HG03139 (cell line): Measurements from ENCODE around the gene GXYLT1.
"Not testable (repeated sequence)": the region's sequence is repeated elsewhere in the genome, so short reads cannot be mapped to it uniquely, and the experiment has no call there.

ENCODE experiments used
- ATAC-seq: cut with Tn5 transposase; IDR thresholded peaks from one replicate; pipeline ENCODE4 v1.9.1; 2021; ENCODE audit not compliant: unreplicated experiment

Gene GXYLT1

DNA sequence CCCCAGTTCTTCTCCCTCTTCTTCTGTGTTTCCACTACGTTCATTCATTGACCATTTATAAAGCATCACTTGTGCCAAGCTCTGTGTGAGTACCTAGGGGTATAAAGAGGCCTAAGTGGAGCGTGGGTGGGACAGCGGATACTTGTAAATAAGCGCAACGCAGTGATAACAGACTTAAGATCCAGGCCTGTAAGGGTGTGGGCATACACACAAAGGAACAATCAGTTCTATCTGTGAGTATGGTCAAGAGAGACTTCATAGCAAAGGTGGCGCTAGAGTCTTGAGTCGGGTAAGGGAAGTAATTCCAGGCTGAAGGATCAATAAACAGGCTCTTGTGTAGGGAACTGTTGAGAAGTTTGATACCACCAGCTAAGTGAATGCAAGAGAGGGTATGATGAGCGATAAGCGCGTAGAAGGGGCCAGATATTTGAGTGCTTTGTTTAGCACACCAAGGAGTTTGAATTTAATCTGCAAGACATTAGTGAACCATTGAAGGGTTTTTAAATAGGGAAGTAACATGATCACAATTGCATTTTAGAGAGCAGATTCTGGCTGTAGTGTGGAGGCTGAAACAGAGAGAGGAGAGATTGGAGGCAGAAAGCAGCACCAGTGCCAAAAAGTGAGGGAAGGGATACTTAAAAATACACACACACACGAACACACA lies 1.0 kb upstream of the GXYLT1 start:
- no peak for ATAC-seq

DNA sequence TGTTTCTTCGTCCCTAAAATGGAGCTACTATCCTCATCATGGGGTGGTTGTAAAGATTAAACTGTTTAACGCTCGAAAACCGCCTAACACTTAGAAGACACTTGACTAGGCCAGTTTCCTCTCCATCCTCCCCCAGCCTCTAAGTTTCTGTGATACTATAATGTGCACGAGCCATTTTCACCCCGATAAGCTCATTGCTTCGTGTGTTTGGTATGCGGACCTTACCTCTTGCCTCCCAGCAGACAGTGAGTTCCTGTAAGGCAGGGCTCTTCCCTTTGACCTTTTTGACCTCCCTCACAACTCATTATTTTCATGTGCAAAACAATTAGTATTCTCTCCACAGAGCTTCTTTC lies 499 bp upstream of the GXYLT1 start:
- ATAC-seq, result no peak

DNA sequence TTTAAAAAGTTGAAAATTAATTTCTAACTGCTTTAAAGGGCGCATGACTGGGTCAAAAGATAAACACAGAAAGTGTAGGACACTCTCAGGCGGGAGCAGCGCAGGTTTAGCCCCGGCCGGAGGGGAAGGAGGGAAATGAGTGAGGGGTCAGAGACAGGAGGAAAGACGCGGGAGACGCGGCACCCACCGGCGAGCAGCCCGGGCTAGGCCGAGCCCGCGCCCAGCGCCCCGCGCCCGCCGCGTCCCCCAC lies 591 bp downstream of the GXYLT1 start:
- ATAC-seq, result peak; percentile 18

DNA sequence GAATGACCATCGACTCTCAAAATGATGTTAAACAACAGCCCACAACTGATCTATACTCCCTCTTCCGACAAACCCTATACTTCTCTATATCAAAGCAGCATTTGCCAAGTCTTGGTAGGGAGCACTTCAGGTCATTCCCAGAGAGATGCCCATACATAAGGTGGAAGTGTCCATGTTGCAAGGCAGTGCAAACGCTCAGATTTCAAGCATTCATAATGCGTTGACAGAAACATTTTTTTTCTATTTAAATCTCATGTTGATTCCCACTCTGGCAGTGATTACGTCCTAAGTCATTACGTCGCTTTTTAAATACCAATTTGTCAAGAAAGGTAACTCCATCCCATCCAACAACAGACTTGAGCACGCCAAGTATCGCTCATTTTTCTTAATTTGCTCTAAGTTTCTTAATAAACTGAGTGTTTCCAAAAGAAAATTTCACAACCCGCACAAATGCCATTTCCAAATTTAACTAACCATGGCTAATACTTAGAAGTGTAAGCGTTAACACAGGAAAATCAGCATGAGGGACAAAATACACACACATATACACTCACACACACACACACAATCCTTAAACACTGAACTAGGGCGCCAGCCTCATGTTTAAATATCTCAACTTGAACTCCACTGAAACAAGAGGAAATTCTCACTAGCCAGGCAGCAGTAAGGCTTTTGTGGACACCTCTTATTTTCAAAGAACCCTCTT lies 1.1 kb downstream of the GXYLT1 start:
- peak; percentile 1 for ATAC-seq

DNA sequence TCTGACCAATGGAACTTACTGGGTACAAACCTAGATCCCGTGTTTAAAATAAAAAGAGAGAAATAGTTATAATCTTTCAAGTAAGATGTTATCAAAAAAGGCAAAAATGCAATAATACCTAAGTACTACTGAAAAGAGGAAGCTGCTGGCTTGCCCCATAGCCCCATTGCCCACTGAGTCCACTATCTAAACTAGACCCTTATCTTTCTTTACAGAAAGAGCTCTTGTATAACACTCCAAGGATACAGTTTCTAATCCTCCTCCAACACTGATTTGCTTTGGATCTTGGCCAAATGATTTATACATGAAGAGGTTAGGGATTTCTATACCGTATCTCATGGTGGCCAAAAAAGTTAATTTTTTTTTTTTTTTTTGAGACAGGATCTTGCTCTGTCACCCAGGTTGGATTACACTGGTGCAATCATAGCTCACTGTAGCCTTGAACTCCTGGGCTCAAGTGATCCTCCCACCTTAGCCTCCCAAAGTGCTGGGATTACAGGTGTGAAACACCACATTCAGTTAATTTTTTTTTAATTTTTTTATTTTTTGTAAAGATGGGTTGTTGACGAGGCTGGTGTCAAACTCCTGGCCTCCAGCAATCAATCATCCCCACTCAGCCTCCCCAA lies 2.6 kb downstream of the GXYLT1 start:
- ATAC-seq, result no peak

DNA sequence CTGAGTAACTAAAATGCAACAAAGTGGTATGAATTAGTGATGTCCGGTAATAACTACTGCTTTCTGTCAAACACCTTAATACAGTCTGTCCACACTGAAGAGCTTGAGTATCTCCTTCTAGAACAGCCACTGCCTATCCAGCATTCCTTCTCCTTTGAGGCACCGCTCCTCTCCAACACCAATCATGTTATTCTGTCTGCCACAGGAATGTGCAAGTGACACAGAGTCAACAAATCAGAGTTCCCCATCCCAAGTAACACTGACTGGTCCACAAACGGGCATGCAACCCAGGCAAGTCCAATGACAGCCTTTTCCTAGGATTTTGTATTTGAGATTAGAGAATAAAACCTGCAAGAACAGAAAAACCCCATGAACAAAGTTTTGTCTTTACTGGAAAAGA lies 3.8 kb downstream of the GXYLT1 start:
- no peak for ATAC-seq

DNA sequence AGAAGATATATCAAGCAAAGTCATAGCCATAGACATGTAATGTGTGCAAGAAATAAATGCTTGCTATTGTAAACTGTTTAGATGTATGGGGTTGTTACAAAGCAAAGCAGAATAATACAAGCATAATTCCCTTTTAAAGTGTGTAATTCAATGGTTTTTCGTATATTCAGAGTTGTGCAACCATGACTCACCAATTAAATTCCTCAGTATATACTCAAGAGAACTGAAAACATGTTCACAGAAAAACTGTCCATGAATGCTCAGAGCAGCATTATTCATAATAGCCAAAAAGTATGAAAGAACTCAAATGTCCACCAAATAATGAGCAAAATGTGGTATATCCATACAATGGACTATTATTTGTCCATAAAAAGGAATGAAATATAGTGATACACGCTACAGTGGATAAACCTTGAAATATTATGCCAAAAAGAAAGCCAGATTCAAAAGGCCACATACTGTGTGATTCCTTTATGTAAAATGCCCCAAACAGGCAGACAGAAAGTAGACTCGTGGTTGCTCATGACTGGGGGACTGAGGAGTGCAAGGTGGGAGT lies 9.3 kb downstream of the GXYLT1 start:
- ATAC-seq, result no peak

DNA sequence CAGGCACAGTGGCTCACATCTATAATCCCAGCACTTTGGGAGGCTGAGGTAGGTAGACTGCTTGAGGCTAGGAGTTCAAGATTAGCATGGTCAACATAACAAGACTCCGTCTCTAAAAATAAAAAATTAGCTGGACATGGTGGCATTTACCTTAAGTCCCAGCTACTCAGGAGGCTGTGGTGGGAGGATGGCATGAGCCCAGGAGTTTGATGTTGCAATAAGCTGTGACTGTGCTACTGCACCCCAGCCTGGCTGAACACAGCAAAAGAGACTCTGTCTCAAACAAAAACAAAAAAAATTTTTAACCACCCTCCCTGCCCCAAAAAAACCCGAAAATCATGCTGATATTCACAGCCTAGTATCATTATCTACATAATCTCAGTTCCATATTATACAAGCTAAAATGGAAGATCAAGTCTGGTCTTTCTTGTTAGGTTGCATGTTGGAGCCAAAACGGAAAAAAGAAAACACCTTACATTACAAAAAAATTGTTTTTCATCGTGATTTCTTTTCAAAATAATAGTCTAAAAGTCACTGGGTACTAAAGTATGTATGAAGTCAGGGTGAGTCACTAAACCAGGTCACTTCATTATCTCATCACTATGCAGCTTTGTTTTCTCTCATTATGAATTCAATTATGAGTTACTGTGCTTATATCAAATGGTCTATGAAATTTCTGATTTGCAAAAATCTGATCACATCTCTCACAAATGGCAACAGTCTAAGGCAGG lies 13.8 kb downstream of the GXYLT1 start:
- ATAC-seq, result no peak

DNA sequence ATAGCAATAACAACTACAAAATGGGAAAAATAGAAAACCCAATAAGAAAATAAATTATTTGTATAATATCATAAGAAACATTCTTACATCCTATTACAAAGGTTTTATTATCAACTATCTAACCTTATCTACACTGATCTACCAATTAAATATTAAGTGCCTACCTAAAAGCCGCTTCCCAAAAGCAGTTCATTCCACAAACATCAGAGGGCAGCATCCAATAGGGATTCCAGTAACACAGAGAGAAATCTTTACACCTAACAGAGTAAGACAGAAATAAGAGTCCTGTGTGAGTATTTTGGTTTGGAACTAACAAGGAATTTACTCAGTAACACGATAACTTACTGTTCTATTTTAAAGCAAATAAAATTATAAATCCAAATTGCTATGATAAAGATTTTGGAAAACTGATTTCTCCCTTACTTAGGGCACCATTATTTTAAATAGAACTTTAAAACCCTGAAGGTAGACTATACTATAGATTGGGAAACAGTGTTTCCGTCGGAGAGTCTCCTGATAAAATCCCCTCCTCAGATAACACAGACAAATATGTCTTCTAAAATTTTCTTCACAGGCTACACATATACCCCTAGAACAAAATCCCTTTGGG lies 15.0 kb downstream of the GXYLT1 start:
- no peak for ATAC-seq

DNA sequence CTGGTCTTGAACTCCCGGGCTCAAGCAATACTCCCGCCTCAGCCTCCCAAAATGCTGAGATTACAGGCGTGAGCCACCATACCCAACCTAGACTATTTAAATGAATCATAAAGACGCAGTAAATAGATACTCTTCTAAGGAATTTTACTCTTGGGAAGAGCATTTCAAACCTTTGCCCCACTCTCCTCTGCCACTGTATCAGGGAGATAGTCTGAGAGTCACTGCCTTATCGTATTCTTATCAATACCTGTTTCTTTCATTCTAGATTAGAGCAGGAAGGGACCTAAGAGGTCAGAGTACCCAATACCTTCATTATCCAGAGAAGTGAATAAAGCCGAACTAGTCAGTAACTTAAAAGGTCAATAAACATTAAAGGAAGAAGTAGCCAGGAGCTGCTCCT lies 15.8 kb downstream of the GXYLT1 start:
- no peak for ATAC-seq

DNA sequence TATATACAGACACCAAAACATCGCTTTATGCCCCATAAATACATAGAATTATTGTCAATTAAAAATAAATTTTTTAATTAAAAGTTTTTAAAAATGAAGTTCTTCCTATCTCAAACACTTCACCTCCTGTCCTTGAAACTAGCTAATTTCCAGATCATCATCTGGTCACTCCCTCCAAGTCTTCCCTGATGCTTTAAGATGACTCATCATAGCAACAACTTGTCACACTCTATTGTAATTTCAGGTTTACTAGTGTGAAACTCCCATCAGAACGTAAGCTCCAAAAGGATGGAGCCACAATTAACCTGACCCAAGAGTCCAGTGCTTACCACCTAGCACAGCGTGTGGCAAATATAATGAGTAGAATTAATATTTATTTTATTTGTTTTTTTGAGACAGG lies 16.3 kb downstream of the GXYLT1 start:
- ATAC-seq, result no peak

DNA sequence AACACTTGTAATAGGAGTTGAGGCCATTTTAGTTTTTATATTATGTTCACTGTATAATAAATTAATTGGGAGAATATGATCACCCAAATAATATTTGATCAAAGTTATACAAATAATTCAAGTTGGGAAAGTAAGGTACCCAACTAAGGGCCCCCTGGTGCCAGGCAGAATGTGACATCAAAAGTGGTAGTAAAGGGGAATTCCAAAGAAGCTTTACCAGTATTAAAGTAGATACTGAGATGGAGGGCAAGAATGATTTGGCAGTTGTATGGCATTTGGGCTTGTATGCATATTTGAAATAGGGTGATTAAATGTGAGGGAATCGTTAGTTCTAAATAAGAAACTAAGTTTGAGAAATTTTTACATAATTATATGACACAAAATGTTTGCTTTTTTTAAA lies 17.7 kb downstream of the GXYLT1 start:
- no peak for ATAC-seq

DNA sequence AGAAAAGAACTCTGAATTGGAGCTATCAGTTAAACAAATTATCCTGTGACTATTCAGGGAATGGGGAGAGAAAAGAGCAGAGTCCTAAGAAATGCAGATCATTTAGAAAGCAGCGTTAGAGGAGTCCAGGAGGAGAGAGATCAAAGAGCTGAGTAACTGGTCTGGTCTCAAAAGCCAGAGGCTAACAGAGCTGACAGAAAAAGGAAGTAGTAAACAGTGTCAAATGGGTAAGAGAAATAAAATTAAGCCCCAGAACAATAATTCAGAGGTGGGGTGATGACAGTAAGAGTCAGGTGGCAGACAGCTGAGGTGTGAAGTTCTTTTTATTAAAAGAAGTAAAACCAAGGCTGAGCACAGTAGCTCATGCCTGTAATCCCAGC lies 19.3 kb downstream of the GXYLT1 start:
- no peak for ATAC-seq

DNA sequence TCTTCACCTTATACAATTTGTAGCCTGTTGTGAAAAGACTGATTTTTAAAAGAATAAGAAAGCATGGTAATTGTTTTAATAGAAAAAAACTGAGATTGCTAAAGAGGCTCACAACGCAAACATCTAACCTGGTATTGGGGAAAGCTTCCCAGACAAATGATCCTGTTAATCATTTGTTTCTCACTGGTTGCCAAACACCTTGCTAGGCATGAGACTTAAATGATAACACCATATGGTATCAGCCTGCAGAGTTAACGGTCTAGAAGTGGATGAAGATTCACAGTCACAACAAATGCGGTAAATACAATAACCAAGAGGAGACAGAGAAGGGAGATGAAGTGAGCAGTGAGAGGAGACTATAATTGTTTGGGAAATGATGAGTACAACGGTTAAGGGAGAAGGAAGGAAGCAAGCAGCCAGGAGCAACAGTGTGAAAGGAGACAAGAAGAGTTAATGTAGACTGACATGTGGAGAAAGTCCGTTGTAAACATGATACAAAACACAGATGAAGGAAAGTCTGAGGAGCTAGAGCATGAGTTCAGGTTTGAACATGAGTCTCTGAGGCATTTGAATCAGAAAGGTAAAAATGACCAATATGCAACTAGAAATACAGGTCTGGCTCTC lies 19.8 kb downstream of the GXYLT1 start:
- no peak for ATAC-seq

DNA sequence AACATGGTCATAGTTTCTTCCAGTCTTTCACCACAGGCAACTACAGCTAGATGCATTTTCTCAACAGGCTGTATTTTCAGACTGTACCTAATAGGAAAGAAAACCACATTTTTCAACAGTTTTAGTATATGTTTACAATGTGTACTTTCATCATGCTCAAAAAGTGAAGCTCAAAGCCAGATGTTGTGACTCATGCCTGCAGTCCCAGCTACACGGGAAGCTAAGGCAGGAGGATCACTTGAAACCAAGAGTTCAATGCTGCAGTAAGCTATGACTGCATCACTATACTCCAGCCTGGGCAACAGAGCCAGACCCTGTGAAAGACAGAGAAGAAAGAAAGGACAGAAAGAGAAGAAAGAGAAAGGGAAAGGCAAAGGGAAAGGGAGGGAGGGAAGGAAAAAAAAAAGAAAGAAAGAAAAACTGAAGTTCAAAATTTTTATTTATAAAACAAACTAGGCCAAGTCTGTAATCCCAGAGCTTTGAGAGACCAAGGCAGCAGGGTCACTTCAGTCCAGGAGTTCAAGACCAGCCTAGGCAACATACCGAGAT lies 25.5 kb downstream of the GXYLT1 start:
- no peak for ATAC-seq

DNA sequence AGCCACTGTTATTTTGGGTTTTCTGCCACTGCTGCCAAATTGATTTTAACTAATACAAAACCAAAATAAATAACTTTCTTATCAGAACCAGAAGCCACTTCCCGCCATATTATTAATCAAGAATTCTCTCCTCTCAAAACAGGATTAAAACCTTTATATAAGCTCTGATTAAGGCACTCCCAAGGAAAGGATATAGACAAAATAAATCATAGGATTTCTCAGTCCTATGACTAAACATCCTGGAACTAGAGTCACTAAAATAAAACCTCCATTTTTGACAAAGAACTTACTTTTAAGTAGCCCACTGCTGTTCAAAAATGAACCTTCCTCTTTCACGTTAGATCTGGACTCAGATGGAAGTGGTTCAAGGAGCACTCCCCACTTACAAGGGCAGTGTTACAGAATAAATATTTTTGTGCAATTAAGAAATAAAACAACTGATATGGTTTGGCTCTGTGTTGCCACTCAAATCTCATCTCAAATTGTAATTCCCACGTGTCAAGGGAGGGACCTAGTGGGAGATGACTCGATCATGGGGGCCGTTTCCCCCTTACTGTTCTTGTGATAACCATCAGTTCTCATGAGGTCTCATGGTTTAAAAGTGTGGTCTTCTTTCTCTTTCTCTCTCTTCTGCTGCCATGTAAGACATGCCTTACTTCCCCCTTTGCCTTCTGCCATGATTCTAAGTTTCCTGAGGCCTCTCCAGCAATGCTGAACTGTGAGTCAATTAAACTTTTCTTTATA lies 26.4 kb downstream of the GXYLT1 start:
- ATAC-seq, result no peak

DNA sequence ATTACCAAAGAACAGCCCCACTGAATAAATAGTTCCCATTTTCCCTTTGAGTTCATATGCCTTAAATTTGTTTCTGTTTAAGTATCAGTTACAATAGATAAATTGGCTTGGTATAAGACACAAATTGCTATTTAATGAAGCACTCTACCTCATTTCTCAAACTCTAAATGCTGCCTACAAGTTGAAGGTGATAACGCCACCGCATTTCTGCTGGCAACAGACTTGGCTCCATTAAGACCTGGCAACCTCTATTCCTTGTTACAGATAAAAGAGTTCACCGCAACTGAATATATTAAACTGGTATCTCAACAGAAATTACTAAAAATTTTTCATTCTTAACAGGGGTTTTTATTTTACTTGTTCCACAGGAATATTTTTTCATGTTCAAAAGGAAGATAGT lies 35.6 kb downstream of the GXYLT1 start:
- no peak for ATAC-seq

DNA sequence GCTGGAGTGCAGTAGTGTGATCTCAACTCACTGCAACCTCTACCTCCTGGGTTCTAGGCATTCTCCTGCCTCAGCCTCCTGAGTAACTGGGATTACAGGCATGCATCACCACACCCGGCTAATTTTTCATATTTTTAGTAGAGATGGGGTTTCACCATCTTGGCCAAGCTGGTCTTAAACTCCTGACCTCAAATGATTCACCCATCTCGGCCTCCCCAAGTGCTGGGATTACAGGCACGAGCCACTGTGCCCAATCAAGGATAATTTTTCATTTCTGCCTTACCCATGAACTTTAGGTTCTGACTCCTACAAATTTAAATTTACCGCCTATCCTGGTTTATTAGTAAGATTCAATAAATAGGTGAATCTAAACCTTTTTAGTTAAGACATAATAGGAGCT lies 37.9 kb downstream of the GXYLT1 start:
- ATAC-seq, result not testable (repeated sequence)

DNA sequence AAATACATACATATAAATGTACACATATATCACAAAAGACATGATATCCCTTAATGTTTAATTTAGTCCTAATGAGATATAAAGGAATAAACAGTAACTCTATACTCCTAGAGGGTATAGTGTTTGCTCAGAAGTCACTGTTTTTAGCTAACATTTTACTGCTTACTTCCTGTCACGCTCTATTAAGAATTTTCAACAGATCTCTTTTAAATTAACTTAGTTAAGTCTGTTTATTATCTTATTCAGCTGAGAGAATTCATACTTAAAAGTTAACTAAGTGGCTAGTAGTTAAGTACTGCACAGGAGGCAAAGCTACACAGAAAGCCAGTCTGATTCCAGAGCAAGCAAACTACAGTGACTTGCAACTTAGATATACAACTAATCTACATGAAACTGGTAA lies 39.9 kb downstream of the GXYLT1 start:
- no peak for ATAC-seq

DNA sequence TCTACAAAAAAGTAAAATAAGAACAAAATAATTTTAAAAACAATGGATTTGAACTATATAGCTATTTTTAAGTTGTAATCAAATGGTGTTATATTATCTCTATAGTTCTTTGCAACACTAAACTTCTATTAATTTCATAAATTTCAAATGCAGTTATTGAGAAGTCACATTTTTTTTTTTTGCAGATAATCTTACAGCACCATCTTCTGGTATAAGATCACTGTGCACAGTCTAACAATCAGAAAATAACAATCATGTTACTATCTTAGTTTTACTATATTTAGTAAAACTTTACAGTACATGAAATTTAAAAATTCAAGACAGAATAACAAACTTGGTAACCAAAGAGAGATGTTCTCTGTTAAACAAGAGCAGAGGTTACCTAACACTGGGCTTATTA lies 40.6 kb downstream of the GXYLT1 start:
- no peak for ATAC-seq
